Sigmoid colon (tissue), 4 donors: ENCODE results near the gene HPF1.

Experiments
- POLR2A ChIP-seq, 2 donors: fragments of 450-650 bp; IDR thresholded peaks; one replicate each; pipeline ENCODE4 v1.6.1; 2016; ENCODE audit warnings: antibody characterized with exemption in 2 of 2, mild to moderate bottlenecking in 2 of 2, moderate library complexity in 2 of 2
- POLR2AphosphoS5 ChIP-seq, 4 donors: sonication (generic); formaldehyde crosslinking; IDR thresholded peaks; one replicate each; pipeline ENCODE4 v1.6.1; 2017; ENCODE audit warnings: antibody characterized with exemption in 4 of 4

DNA sequence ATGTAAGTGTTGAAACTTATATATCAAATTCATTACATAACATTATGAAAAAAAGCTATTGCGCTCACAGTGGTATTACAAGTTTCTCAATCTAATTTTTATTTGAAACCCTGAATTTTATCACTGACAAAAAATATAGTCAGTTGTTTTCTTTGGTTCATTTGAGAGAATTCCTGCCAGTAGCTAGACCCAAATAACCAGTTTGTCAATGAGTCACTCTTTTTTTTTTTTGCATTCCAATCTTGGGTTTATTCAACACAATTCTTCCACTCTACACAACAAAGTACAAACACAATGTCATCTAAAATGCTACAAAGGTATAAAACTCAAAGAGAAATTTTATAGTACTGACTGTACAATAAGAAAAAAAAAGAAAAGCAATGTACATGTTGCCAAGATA is 13.1 kb downstream of the HPF1 start:
- TF ChIP-seq POLR2A (IDR thresholded peaks at IDR 0.05) (no peak), POLR2AphosphoS5 (IDR thresholded peaks at IDR 0.05) (no peak)
